ENCODE results near the gene UBXN2A. TPM values are rescaled to one million over a fixed set of nuclear protein-coding genes. Genes with fewer than 3 reads are reported as not detected.

Gene UBXN2A
- total and polyA plus RNA-seq, 2 of the 8 experiments (the other 6 are each of a cell fraction or from before 2014, with no cell fraction given): 3.6 to 20.4 TPM

- Histone ChIP-seq H3K27me3 (replicated peaks in 1 of 4; ENCODE audit: control insufficient read depth in 3 of 4, extremely low read depth in 1 of 4, insufficient read depth in 3 of 4, low read length in 3 of 4) (no peaks in the 10 kb centered on the region), H2BK15ac (ENCODE audit: low read length) (peak overlapping the region; percentile 55; the same call in 1 of the 2 replicates), H3K9ac (replicated peaks in 1 of 4; ENCODE audit: extremely low read depth in 1 of 4, low read depth in 3 of 4, low read length in 3 of 4) (no peak overlapping the region), H2BK120ac (replicated peaks; ENCODE audit: low read depth, low read length) (no peak overlapping the region), H3K23ac (ENCODE audit: insufficient read length) (no peak overlapping the region), H2AK5ac (ENCODE audit: low read depth, low read length) (peak overlapping the region; percentile 66; the same call in 1 of the 2 replicates), H3K23me2 (ENCODE audit: low read depth, low read length) (no peaks in the 10 kb centered on the region), H3K18ac (ENCODE audit: extremely low read depth, low read length) (no peak overlapping the region), H3K79me2 (ENCODE audit: control insufficient read depth in 1 of 2, insufficient read depth in 2 of 2, low read length in 2 of 2) (peaks cover 0 to 5% of the 10 kb centered on the region in 2 experiments; a peak in 1 of 4 replicates), H4K20me1 (replicated peaks in 1 of 2; ENCODE audit: control insufficient read depth in 1 of 2, insufficient read depth in 2 of 2, low read length in 2 of 2) (no peaks in the 10 kb centered on the region), H3K9me3 (ENCODE audit: insufficient read depth in 2 of 2, low read depth in 1 of 2, low read length in 1 of 2) (no peaks in the 10 kb centered on the region), H4K91ac (replicated peaks; ENCODE audit: insufficient read length, low read length) (no peak overlapping the region), H3K27ac (ENCODE audit: low read depth, low read length) (no peak overlapping the region), H4K8ac (ENCODE audit: extremely low read depth, insufficient read depth, low read length) (no peak overlapping the region; the same call in 1 of the 2 replicates), H2BK12ac (ENCODE audit: low read depth, low read length) (0 out of 2 replicates have a peak overlapping the region, but pooled peaks have one; percentile 96), H4K5ac (ENCODE audit: insufficient read length, low read depth, low read length) (no peak overlapping the region), H2BK5ac (ENCODE audit: low read depth, low read length) (peak overlapping the region; percentile 67; the same call in 1 of the 2 replicates), H2AFZ (ENCODE audit: low read length) (no peak overlapping the region), H3K14ac (ENCODE audit: insufficient read length) (no peak overlapping the region), H3K4me3 (ENCODE audit: extremely low read depth in 1 of 4, insufficient read depth in 2 of 4, low read depth in 3 of 4, low read length in 4 of 4) (no peak overlapping the region), H3K4ac (replicated peaks; ENCODE audit: insufficient read length, low read depth, low read length) (no peak overlapping the region), H3K4me1 (replicated peaks in 1 of 4; ENCODE audit: control insufficient read depth in 3 of 4, insufficient read depth in 4 of 4, low read length in 3 of 4) (peaks cover 12 to 28% (median 22%) of the 10 kb centered on the region in 4 experiments), H3K79me1 (ENCODE audit: low read depth, low read length) (peaks cover 6% of the 10 kb centered on the region; the same call in 1 of the 2 replicates), H2BK20ac (ENCODE audit: low read length) (no peak overlapping the region), H3K36me3 (ENCODE audit: control insufficient read depth in 2 of 4, insufficient read depth in 4 of 4, low read length in 3 of 4) (peaks cover 0 to 14% (median 3%) of the 10 kb centered on the region in 4 experiments; a peak in 3 of 8 replicates), H3K4me2 (ENCODE audit: insufficient read depth in 1 of 2, low read depth in 2 of 2, low read length in 2 of 2) (no peak overlapping the region), H3K56ac (replicated peaks; ENCODE audit: insufficient read length, low read depth, low read length) (no peak overlapping the region)
- ChIA-PET POLR2A (ENCODE audit: partially characterized antibody) (interaction anchor here (1.0 to 1.8 kb wide), 4 partner anchors 13 to 61 kb away, joined by 3 to 8 read pairs (median 5); partner anchors contain the start of genes MFSD2B and TP53I3), CTCF (ENCODE audit: partially characterized antibody) (interaction anchor here (0.6 to 3.4 kb wide), 6 partner anchors 9 to 88 kb away, joined by 4 to 31 read pairs (median 6); partner anchors contain the start of gene MFSD2B)
- no peak for FAIRE-seq
- WGBS, 2 experiments (ENCODE audit: extremely low coverage in 1 of 2, insufficient coverage in 1 of 2, insufficient read length in 1 of 2, insufficient replicate concordance in 2 of 2, low coverage in 1 of 2, low lambda C conversion rate in 2 of 2, missing lambda C conversion rate in 1 of 2): 94% methylated on average over 16 of the region's 16 CpGs; no CpG with 5 or more reads in 1 of the 2 experiments
- DNase-seq (ENCODE audit: low read depth in 1 of 2, low spot score in 2 of 2): no peak
- TF ChIP-seq TBP (IDR thresholded peaks at IDR 0.05; ENCODE audit: low read depth, low read length) (no peak), POLR2AphosphoS5 (IDR thresholded peaks at IDR 0.05; ENCODE audit: low read depth, low read length) (no peak), SIX5 (IDR thresholded peaks at IDR 0.05; ENCODE audit: low read depth, low read length) (no peak), CTBP2 (IDR thresholded peaks at IDR 0.05; ENCODE audit: borderline replicate concordance, insufficient read depth, insufficient read length, low read length) (no peak), TEAD4 (IDR thresholded peaks at IDR 0.05; ENCODE audit: low read depth, low read length) (no peak), BCL11A (IDR thresholded peaks at IDR 0.05; ENCODE audit: low read depth in 2 of 2, low read length in 2 of 2) (no peak), MAFK (IDR thresholded peaks at IDR 0.05; ENCODE audit: low read depth, low read length) (no peak), FOSL1 (IDR thresholded peaks at IDR 0.05; ENCODE audit: insufficient read depth, low read depth, low read length) (no peak), EP300 (IDR thresholded peaks at IDR 0.05; ENCODE audit: borderline replicate concordance in 1 of 2, low read depth in 2 of 2, low read length in 2 of 2) (no peak), SRF (IDR thresholded peaks at IDR 0.05; ENCODE audit: low read depth, low read length) (no peak)
- TF ChIP-seq, protein P1, sequence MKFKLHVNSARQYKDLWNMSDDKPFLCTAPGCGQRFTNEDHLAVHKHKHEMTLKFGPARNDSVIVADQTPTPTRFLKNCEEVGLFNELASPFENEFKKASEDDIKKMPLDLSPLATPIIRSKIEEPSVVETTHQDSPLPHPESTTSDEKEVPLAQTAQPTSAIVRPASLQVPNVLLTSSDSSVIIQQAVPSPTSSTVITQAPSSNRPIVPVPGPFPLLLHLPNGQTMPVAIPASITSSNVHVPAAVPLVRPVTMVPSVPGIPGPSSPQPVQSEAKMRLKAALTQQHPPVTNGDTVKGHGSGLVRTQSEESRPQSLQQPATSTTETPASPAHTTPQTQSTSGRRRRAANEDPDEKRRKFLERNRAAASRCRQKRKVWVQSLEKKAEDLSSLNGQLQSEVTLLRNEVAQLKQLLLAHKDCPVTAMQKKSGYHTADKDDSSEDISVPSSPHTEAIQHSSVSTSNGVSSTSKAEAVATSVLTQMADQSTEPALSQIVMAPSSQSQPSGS (IDR thresholded peaks at IDR 0.05; ENCODE audit: low read length): no peak
Observed at GRCh38 chr2:24022975-24023575, 82.8 kb downstream of the UBXN2A start.

Measured in H1 (cell line).